ENCODE measurements around the gene SLC3A2.
"Not testable (repeated sequence)": the region's sequence is repeated elsewhere in the genome, so short reads cannot be mapped to it uniquely, and the experiment has no call there.

SLC3A2 gene

DNA sequence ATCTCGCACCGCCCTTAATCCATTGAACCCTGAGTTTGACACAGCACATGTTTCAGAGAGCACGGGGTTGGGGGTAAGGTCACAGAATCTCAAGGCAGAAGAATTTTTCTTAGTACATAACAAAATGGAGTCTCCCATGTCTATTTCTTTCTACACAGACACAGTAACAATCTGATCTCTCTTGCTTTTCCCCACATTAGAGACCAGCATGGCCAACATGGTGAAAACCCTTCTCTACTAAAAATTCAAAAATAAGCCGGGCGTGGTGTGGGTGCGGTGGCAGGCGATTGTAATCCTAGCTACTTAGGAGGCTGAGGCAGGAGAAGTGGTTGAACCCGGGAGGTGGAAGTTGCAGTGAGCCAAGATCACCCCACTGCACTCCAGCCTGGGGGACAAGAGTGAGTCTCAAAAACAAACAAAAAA lies 21.4 kb upstream of the SLC3A2 start:
- H3K4me3 Mint-ChIP-seq: peak overlapping the region; percentile 35
- H3K36me3 Mint-ChIP-seq (ENCODE audit: low read depth): peaks cover 70% of the 10 kb centered on the region
- not testable (repeated sequence) for DNase-seq, H3K27me3 Mint-ChIP-seq, H3K9me3 Mint-ChIP-seq, H3K27ac Mint-ChIP-seq
- peaks cover 59% of the 10 kb centered on the region for H3K4me1 Mint-ChIP-seq (ENCODE audit: low read depth)

DNA sequence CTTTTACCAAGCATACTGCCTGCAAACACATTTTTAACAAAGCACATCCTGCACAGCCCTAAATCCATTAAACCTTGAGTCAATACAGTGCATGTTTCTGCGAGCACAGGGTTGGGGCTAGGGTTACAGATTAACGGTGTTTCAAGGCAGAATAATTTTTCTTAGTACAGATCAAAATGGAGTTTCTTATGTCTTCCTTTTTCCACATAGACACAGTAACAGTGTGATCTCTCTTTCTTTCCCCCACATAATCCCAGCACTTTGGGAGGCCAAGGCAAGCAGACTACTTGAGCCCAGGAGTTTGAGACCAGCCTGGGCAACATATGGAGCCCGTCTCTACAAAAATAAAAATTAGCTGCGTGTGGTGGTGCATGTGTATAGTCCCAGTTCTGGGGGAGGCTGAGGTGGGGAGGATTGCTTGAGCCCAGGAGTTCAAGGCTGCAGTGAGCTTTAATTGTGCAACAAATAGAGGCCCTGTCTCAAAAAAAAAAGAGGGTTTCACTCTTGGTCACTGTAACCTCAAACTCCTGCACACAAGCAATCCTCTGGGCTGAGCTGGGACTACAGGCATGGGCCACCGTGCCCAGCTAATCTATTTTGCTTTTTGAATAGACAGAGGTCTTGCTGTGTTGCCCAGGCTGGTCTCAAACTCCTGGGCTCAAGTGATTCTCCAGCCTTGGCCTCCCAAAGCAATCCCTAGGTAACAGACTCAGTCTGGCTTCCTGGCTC lies 19.7 kb upstream of the SLC3A2 start:
- peak overlapping the region; percentile 61 for H3K27ac Mint-ChIP-seq

DNA sequence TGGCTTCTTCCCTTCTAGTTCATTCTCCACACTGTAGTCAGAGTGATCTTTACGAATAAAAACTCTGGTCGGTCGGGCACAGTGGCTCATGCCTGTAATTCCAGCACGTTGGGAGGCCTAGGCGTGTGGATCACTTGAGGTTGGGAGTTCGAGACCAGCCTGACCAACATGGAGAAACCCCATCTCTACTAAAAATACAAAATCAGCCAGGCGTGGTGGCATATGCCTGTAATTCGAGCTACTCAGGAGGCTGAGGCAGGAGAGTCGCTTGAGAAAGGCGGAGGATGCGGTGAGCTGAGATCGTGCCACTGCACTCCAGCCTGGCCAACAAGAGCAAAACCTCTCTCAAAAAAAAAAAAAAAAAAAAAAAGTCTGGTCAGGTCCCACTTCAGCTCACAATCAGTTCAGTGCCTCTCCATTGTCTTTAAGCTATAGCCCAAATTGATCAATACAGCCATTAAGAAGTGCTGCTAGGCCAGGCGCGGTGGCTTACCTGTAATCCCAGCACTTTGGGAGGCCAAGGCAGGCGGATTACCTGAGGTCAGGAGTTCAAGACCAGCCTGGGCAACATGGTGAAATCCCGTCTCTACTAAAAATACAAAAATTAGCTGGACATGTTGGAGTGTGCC lies 19.0 kb upstream of the SLC3A2 start:
- H3K4me3 Mint-ChIP-seq, H3K27me3 Mint-ChIP-seq, H3K9me3 Mint-ChIP-seq, DNase-seq: not testable (repeated sequence)
- Mint-ChIP-seq H3K36me3 (ENCODE audit: low read depth) (peaks cover 56% of the 10 kb centered on the region), H3K4me1 (ENCODE audit: low read depth) (peaks cover 49% of the 10 kb centered on the region), H3K27ac (peak overlapping the region; percentile 61)

More for the DNA sequence above, 19.7 kb upstream of the SLC3A2 start:
- no peaks in the 10 kb centered on the region for H3K9me3 Mint-ChIP-seq
- peak overlapping the region; percentile 6 for H3K4me3 Mint-ChIP-seq
- no peak for DNase-seq
- H3K36me3 Mint-ChIP-seq (ENCODE audit: low read depth): peaks cover 58% of the 10 kb centered on the region
- H3K27me3 Mint-ChIP-seq: peaks cover under 1% of the 10 kb centered on the region
- peaks cover 53% of the 10 kb centered on the region for H3K4me1 Mint-ChIP-seq (ENCODE audit: low read depth)

DNA sequence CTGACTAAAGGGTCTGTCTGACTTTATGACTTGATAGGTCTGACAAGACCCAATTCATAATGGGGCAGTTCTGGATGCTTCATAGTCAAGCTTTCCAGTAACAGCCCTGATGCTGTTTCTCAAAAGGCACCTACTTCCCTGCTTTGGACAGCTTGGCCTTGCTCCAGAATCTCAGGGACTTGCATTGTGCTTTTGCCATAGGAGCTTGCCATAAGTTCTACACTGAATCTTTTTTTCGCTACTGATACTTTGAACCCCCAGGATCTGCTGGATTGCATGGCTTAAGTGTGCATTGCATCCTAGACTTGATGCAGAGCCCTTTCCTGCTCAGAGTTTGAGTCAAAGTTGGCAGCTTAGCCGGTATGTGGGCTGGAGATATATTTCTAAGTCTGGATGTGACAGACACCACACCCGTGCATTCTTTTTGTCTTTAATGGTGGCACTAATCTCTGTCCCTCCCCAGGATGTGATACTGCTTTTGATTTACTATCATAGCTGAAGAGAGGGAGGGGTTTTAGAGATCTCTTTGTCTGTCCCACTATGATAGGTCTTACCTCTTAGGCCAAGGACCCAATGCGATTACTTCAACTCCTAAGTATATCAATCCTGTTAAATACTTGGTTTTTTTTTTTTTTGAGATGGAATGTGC lies 16.9 kb upstream of the SLC3A2 start:
- H3K36me3 Mint-ChIP-seq (ENCODE audit: low read depth): peaks cover 43% of the 10 kb centered on the region
- no peak for DNase-seq
- no peak overlapping the region for H3K27ac Mint-ChIP-seq
- no peaks in the 10 kb centered on the region for H3K27me3 Mint-ChIP-seq
- H3K9me3 Mint-ChIP-seq: no peaks in the 10 kb centered on the region
- peaks cover 35% of the 10 kb centered on the region for H3K4me1 Mint-ChIP-seq (ENCODE audit: low read depth)
- no peak overlapping the region for H3K4me3 Mint-ChIP-seq

DNA sequence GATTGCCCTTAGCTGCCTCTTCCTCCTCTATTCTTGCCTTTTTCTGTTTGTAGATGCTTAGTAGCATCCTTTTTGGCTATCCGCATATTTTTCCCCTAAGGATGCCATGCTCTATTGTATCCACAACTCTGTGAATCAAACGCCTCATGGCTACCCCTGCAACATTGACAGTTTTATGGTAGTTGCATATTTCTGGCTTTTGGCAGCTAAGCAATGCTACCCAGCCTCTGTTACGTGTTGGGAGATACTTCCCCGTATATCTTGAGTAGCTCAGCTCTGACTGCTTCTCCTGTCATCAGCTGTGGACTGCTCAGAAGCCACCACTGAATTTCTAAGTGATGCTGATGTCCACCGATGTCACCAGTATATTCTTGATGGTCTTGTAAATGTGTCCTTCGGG lies 15.1 kb upstream of the SLC3A2 start:
- H3K27me3 Mint-ChIP-seq: no peaks in the 10 kb centered on the region
- H3K9me3 Mint-ChIP-seq: no peaks in the 10 kb centered on the region
- H3K4me1 Mint-ChIP-seq (ENCODE audit: low read depth): peaks cover 22% of the 10 kb centered on the region
- H3K36me3 Mint-ChIP-seq (ENCODE audit: low read depth): peaks cover 30% of the 10 kb centered on the region
- H3K27ac Mint-ChIP-seq: no peak overlapping the region
- DNase-seq: no peak
- no peak overlapping the region for H3K4me3 Mint-ChIP-seq

DNA sequence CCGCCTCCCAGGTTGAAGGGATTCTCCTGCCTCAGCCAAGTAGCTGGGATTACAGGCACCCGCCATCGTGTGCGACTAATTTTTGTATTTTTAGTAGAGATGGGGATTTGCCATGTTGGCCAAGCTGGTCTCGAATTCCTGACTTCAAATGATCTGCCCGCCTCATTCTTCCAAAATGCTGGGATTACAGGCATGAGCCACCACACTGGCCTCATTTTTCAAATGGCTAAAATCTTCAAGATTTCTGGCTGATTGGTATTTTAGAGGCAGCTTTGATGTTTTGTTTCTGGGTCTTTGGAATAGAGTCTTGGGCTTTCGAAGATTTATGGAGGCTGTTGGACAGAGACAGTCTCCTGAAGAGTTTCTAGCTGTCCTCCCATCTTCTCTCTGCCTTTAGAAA lies 5.8 kb upstream of the SLC3A2 start:
- Mint-ChIP-seq H3K4me3 (no peak overlapping the region), H3K9me3 (no peaks in the 10 kb centered on the region), H3K4me1 (ENCODE audit: low read depth) (peaks cover 9% of the 10 kb centered on the region), H3K27ac (no peak overlapping the region), H3K36me3 (ENCODE audit: low read depth) (peaks cover 63% of the 10 kb centered on the region), H3K27me3 (no peaks in the 10 kb centered on the region)
- DNase-seq: no peak

DNA sequence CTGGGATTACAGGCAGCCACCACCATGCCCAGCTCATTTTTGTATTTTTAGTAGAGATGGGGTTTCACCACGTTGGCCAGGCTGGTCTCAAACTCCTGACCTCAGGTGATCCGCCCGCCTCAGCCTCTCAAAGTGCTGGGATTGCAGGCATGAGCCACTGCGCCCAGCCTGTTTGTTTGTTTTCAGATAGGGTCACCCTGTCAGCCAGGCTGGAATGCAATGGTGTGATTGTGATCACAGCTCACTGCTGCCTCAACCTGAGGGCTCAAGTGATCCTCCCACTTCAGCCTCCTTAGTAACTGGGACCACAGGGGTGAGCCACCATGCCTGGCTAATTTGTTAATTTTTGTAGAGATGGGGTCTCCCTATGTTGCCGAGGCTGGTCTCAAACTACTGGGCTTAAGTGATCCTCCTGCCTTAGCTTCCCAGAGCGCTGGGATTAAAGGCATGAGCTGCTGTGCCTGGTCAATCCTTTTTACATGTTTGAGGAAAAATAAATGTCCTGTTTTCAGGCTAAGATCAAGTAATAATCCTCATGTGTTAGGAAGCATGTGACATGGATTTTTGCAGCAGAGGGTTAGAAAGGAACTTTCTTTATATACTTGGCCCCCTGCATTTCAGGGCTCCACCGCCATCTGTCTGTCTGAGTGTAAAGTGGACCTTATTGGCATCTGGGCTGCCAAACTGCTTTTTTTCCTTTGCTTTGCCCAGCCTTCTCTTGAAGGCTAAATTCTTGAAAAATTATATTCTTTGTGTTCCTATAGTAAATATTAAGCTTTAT lies 4.8 kb upstream of the SLC3A2 start:
- peaks cover 73% of the 10 kb centered on the region for H3K36me3 Mint-ChIP-seq (ENCODE audit: low read depth)
- no peaks in the 10 kb centered on the region for H3K9me3 Mint-ChIP-seq
- no peaks in the 10 kb centered on the region for H3K27me3 Mint-ChIP-seq
- no peak overlapping the region for H3K4me3 Mint-ChIP-seq
- peaks cover 16% of the 10 kb centered on the region for H3K4me1 Mint-ChIP-seq (ENCODE audit: low read depth)
- no peak for DNase-seq
- no peak overlapping the region for H3K27ac Mint-ChIP-seq

DNA sequence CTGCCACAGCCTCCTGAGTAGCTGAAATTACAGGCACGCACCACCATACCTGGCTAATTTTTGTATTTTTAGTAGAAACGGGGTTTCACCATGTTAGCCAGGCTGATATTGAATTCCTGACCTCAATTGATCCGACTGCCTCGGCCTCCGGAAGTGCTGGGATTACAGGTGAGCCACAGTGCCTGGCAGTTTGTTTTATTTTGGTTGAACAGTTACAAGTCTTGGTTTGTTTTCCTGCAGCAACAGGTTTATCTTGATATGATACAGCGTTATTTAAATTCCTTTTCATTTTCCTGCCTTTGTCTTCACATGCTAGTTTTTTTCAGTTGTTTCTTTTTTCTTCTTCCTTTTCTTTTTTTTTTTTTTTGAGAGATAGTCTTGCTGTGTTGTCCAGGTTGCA lies 4.0 kb upstream of the SLC3A2 start:
- Mint-ChIP-seq H3K36me3 (ENCODE audit: low read depth) (peaks cover 78% of the 10 kb centered on the region), H3K27ac (no peak overlapping the region), H3K4me3 (no peak overlapping the region), H3K27me3 (no peaks in the 10 kb centered on the region), H3K9me3 (no peaks in the 10 kb centered on the region), H3K4me1 (ENCODE audit: low read depth) (peaks cover 16% of the 10 kb centered on the region)
- no peak for DNase-seq

DNA sequence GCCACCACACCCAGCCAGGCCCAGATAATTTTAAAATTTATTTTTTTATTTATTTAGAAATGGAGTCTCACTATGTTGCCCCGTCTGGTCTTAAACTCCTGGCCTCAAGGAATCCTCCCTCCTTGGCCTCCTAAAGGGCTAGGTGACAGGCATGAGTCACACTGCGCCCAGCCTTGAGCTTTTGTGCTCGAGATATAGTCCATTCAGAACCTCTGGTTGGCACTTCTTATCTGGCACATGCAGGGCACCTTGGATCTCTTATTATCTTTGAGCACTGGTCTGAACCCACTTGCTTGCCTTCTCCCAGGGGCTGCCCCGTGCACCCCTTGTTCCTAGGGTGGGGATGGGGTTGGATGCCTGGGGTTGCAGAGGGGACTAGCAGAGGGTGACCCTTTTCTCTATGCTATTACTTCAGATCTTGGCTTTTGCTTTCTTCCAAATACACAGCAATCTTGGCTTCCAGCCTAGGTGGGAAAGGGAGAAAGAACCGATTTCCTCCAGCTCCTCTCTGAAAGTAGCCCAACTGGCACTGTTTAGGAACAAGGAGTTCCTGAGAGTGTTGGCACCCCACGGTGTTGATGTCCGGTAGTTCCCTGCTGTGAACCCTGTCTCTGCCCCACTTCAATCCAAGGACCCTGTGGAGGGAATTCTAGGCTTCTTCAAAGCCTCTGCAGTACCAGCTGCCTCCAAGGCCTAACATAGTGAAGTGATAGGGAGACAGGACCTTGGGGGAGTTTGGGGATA lies 1.3 kb upstream of the SLC3A2 start:
- Mint-ChIP-seq H3K36me3 (ENCODE audit: low read depth) (peaks cover 91% of the 10 kb centered on the region), H3K27ac (peak overlapping the region; percentile 100), H3K9me3 (no peaks in the 10 kb centered on the region), H3K4me1 (ENCODE audit: low read depth) (peaks cover 34% of the 10 kb centered on the region), H3K4me3 (peak overlapping the region; percentile 99), H3K27me3 (no peaks in the 10 kb centered on the region)
- DNase-seq: no peak

DNA sequence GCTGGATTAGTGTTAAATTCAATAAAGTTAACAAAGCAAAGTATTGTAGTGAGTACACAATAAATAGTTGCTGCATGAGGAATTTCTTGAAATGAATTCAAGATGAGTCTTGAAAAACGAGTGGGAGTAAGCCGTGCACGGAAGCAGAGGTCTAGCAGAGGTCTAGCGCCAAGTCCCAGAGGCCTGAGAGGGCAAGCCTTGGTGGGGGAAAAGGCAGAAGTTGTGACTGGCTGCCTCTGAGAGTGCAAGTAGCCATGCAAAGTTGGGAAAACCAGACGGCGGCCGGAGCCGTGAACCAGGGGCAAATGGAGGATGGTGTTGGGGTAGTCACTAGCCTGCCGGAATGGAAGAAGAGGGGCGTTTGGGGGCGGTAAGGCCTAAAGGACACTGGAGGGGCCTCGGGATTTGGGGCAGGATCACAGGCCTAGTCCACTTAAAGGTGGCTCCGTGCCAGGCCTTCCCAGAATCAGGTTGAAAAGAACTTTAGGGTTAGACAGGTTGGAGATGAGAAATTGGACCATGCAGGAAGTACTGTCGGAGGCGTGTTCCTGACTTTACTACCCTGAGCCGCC lies 379 bp upstream of the SLC3A2 start:
- Mint-ChIP-seq H3K27me3 (no peaks in the 10 kb centered on the region), H3K4me1 (ENCODE audit: low read depth) (peaks cover 41% of the 10 kb centered on the region), H3K36me3 (ENCODE audit: low read depth) (peaks cover 90% of the 10 kb centered on the region), H3K9me3 (no peaks in the 10 kb centered on the region), H3K4me3 (peak overlapping the region; percentile 99), H3K27ac (peak overlapping the region; percentile 100)
- DNase-seq: no peak

DNA sequence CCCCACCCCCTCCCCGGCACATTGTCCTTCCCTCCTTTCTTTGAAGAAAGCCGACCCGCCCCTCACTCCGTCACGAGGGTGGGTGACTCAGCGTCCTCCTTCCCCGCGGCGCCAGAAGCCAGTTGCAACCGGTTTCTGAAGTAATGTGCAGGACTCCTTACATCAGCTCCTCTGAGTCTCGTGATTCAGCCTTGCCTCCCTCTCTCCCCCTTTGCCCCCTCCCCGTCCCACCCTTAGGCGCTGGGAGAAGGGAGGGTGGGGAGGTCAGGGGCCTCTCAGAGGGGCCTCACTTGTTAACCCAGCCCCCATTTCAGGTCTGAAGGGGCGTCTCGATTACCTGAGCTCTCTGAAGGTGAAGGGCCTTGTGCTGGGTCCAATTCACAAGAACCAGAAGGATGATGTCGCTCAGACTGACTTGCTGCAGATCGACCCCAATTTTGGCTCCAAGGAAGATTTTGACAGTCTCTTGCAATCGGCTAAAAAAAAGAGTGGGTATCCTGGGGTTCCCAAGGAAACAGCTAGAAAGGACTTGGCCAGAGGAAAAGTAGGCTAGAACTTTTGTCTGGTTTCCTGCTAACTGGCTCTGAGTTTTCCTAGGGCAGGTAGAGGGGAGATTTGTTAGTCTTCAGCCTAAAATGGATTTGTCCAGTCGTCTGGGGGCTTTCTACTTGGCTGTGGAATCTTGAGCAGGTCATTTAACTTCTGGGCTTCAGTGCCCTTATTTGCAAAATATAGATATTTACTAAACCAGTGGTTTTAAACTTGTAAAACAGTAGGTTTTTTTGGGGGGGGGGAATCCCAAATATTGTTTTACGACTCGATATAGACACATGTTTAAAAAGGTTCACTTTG lies 1.1 kb downstream of the SLC3A2 start:
- peaks cover 95% of the 10 kb centered on the region for H3K36me3 Mint-ChIP-seq (ENCODE audit: low read depth)
- H3K27me3 Mint-ChIP-seq: no peaks in the 10 kb centered on the region
- DNase-seq: peak; percentile 96
- H3K9me3 Mint-ChIP-seq: no peaks in the 10 kb centered on the region
- H3K27ac Mint-ChIP-seq: peak overlapping the region; percentile 100
- peaks cover 50% of the 10 kb centered on the region for H3K4me1 Mint-ChIP-seq (ENCODE audit: low read depth)
- H3K4me3 Mint-ChIP-seq: peak overlapping the region; percentile 99

DNA sequence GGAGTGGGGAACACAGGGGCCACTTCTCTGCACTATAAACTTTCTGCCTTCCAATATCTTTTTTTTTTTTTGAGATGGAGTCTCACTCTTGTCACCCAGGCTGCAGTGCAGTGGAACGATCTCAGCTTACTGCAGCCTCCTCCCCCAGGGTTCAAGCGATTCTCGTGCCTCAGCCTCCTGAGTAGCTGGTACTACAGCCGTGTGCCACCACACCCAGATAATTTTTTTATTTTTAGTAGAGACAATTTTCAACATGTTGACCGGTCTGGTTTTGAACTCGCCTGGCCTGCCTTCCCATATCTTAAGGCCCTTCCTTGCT lies 1.7 kb downstream of the SLC3A2 start:
- Mint-ChIP-seq H3K9me3 (no peaks in the 10 kb centered on the region), H3K4me1 (ENCODE audit: low read depth) (peaks cover 53% of the 10 kb centered on the region), H3K36me3 (ENCODE audit: low read depth) (peaks cover 95% of the 10 kb centered on the region), H3K4me3 (peak overlapping the region; percentile 99), H3K27ac (peak overlapping the region; percentile 100), H3K27me3 (no peaks in the 10 kb centered on the region)
- no peak for DNase-seq

DNA sequence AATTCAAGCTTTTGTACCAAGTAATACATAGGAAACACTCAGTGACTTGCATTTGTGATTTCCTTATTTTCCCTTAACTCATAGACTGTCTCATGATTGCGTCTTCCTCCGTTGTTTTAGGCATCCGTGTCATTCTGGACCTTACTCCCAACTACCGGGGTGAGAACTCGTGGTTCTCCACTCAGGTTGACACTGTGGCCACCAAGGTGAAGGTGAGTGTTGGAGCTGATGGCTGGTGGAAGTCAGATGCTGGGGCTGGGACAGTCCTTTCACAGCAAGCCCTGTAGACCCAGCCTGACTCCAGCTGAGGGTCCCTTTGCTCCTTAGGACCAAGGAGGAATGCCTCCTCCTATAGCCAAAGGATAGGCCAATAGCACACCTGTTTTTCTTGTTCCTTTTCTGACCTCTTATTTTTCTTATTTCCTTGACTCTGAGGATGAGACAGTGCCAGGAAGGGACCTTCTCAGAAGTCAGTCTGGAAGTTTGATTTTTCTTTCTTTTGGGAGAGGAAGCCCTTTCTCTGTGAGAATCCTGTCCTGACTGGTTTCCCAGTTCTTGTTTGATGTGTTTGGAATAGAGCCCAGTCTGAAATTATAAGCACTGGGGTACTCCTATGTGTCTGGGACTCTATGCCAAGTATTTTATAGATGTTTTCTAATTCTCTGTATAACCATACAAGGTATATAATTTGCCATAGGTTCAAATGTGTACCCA lies 2.2 kb downstream of the SLC3A2 start:
- peaks cover 95% of the 10 kb centered on the region for H3K36me3 Mint-ChIP-seq (ENCODE audit: low read depth)
- no peaks in the 10 kb centered on the region for H3K9me3 Mint-ChIP-seq
- no peaks in the 10 kb centered on the region for H3K27me3 Mint-ChIP-seq
- H3K27ac Mint-ChIP-seq: peak overlapping the region; percentile 100
- no peak for DNase-seq
- peaks cover 52% of the 10 kb centered on the region for H3K4me1 Mint-ChIP-seq (ENCODE audit: low read depth)
- peak overlapping the region; percentile 99 for H3K4me3 Mint-ChIP-seq

All from activated T-cell treated with anti-CD3 and anti-CD28 coated beads, Interleukin-2, amount 50 U/mL, for 24 hours (primary cell).